Endothelial cell (in vitro differentiated cells): Measurements from ENCODE around the gene NAV2. TPM values are rescaled to one million over a fixed set of nuclear protein-coding genes. Genes with fewer than 3 reads are reported as not detected.

Source experiments
- DNase-seq: peaks from one replicate; pipeline ENCODE4 v3.0.0; 2021; ENCODE audit warnings: low spot score
- H3K27ac Mint-ChIP-seq: one replicate; pipeline ENCODE4 v1.8.0; 2021; ENCODE audit warnings: mixed read lengths, inconsistent platforms; ENCODE audit not compliant: unreplicated experiment
- H3K27me3 Mint-ChIP-seq: one replicate; pipeline ENCODE4 v1.8.0; 2021; ENCODE audit warnings: mild to moderate bottlenecking, moderate library complexity, mixed read lengths, inconsistent platforms; ENCODE audit not compliant: unreplicated experiment
- H3K36me3 Mint-ChIP-seq: one replicate; pipeline ENCODE4 v1.8.0; 2021; ENCODE audit warnings: mild to moderate bottlenecking, low read depth, mixed read lengths, inconsistent platforms; ENCODE audit not compliant: unreplicated experiment
- H3K4me1 Mint-ChIP-seq: one replicate; pipeline ENCODE4 v1.8.0; 2021; ENCODE audit warnings: mild to moderate bottlenecking, mixed read lengths, inconsistent platforms; ENCODE audit not compliant: unreplicated experiment
- H3K4me3 Mint-ChIP-seq: one replicate; pipeline ENCODE4 v1.8.0; 2021; ENCODE audit warnings: mild to moderate bottlenecking, mixed read lengths, inconsistent platforms; ENCODE audit not compliant: unreplicated experiment
- H3K9me3 Mint-ChIP-seq: one replicate; pipeline ENCODE4 v1.8.0; 2021; ENCODE audit warnings: mixed read lengths, inconsistent platforms; ENCODE audit not compliant: unreplicated experiment
- CTCF ChIP-seq: fragments of 200-600 bp; sonication (generic); IDR thresholded peaks from one replicate; pipeline ENCODE4 v1.5.0; 2021; ENCODE audit warnings: antibody characterized with exemption; ENCODE audit not compliant: unreplicated experiment
- total RNA-seq: library from RNA; stranded (reverse); fragmentation: NEBNext Ultra II Directional; extraction: Animal tissue kit (Norgen Biotek cat#: 25700); gene quantifications from one replicate; pipeline ENCODE4 v1.2.1, GENCODE V29; 2021; ENCODE audit not compliant: unreplicated experiment

NAV2 gene
- total RNA-seq, 1 donor from 2014 or later: 15.6 TPM

DNA sequence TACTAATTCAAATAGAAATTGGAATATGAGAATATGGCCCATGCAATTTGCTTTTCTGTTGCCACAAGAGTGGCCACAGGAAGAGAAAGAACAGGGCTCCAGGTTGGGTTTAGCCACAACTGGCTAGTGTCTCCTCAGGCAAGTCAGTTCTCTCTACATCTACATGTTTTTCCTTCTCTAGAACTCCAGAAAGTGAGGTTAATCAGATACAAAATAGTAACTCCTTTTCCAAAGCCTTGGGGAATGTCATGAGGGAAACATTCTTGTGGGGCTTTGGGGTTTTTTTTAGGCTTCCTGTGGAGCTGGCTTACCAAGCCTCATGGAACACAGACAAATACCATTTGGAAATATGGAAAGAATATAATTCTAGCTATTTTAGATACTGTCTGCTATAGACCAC, 161.6 kb downstream of the NAV2 start:
- Mint-ChIP-seq H3K27ac (no peak overlapping the region), H3K4me1 (peaks cover 12% of the 10 kb centered on the region), H3K9me3 (no peaks in the 10 kb centered on the region), H3K4me3 (no peak overlapping the region), H3K36me3 (no peaks in the 10 kb centered on the region), H3K27me3 (no peaks in the 10 kb centered on the region)
- no peak for DNase-seq
- no peak for TF ChIP-seq CTCF

DNA sequence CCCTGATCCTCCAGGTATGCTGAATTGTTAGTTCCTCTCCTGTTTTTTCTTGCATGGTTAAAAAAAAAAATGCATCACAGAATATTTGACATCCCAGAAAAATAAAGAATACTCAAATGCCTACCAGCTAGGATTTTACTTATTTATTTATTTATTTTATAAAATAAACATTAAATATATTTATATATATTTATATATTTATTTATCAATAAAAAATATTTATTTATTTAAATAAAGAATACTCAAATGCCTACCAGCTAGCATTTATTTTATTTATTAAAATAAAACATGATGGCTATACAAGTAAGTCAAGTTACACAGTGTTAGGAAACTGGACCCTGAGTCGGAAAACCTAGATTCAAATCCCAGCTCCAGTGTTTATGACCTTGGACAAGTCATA, 164.1 kb downstream of the NAV2 start:
- Mint-ChIP-seq H3K4me1 (peaks cover 18% of the 10 kb centered on the region), H3K27ac (no peak overlapping the region), H3K27me3 (no peaks in the 10 kb centered on the region), H3K4me3 (no peak overlapping the region), H3K9me3 (no peaks in the 10 kb centered on the region), H3K36me3 (no peaks in the 10 kb centered on the region)
- no peak for TF ChIP-seq CTCF
- no peak for DNase-seq

GRCh38 chr11:19878520-19878919, 165.9 kb downstream of the NAV2 start:
- no peaks in the 10 kb centered on the region for H3K9me3 Mint-ChIP-seq

DNA sequence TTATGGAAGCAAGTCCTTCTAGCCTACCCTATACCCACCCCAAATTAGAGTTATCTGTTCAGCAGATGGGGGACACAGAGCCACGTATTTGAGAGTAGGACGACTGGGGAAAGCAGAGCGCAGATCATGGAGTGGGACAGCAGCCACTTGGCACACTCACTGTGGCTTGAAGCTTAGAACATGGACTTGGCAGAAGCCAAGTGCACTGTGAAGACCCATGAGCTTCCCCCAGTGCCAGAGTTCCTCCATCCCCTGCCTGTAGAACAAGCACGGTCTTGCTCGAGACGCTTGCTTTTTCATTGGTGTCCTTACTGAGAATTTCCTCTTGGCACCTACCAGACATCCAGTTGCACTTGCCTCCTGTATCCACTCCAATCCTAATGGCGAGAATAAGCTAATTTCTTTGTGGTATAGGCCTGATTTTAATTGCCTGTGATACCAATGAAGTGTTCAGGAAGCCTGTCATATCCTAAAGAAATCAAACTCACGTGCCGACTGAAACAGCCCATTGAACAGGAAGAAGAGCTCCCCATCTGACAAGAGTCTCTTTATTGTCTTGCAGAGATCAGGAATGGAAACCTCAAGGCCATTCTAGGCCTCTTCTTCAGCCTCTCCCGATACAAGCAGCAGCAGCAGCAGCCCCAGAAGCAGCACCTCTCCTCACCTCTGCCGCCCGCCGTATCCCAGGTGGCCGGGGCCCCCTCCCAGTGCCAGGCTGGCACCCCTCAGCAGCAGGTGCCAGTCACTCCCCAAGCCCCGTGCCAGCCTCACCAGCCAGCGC, 166.9 kb downstream of the NAV2 start:
- DNase-seq: no peak
- H3K4me1 Mint-ChIP-seq: peaks cover 18% of the 10 kb centered on the region
- H3K27me3 Mint-ChIP-seq: no peaks in the 10 kb centered on the region
- TF ChIP-seq CTCF: no peak
- no peaks in the 10 kb centered on the region for H3K36me3 Mint-ChIP-seq
- H3K27ac Mint-ChIP-seq: no peak overlapping the region
- H3K9me3 Mint-ChIP-seq: no peaks in the 10 kb centered on the region
- no peak overlapping the region for H3K4me3 Mint-ChIP-seq

More at GRCh38 chr11:19878520-19878919, 165.9 kb downstream of the NAV2 start:
- Mint-ChIP-seq H3K27ac (no peak overlapping the region), H3K27me3 (no peaks in the 10 kb centered on the region), H3K4me3 (no peak overlapping the region), H3K4me1 (peaks cover 18% of the 10 kb centered on the region), H3K36me3 (no peaks in the 10 kb centered on the region)
- DNase-seq: no peak
- TF ChIP-seq CTCF: no peak

DNA sequence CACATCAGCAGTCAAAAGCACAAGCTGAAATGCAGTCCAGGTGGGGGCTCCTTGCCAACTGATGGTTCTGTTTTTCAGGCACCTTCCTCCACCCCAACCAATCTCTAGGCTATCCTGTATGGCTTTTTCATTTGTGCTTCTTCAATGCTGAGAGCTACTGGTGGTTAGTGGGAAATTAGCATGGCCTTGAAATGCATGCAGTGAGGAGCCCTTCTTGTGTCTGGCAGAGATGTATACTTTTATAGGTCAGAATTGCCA, 167.4 kb downstream of the NAV2 start:
- TF ChIP-seq CTCF: no peak
- Mint-ChIP-seq H3K4me3 (no peak overlapping the region), H3K36me3 (no peaks in the 10 kb centered on the region), H3K27me3 (no peaks in the 10 kb centered on the region), H3K4me1 (peaks cover 18% of the 10 kb centered on the region), H3K27ac (no peak overlapping the region), H3K9me3 (no peaks in the 10 kb centered on the region)
- DNase-seq: no peak
